Muscle of arm (tissue), 12 donors: ENCODE measurements around the gene NUMA1. TPM values are rescaled to one million over a fixed set of nuclear protein-coding genes. Genes with fewer than 3 reads are reported as not detected.

Source experiments
- DNase-seq: peaks from one replicate; pipeline ENCODE4 v3.0.0-alpha.2; 2013
- polyA plus RNA-seq, 12 donors: library from polyadenylated mRNA; unstranded; fragments of 120-200 nt; gene quantifications; one replicate each; pipeline ENCODE4 v1.2.1, GENCODE V29; 2013; ENCODE audit not compliant: insufficient read length in 12 of 12

NUMA1 gene
- polyA plus RNA-seq, 12 donors, result 137 to 283 (median 169) TPM; not detected in 1

- no peak for DNase-seq
These were observed 12.7 kb downstream of the NUMA1 start for GRCh38 chr11:72067676-72068075.

GRCh38 chr11:72067266-72067665 lies 13.1 kb downstream of the NUMA1 start:
- DNase-seq, result no peak

- DNase-seq, result no peak
These were observed 13.5 kb downstream of the NUMA1 start for GRCh38 chr11:72066855-72067254.

GRCh38 chr11:72061739-72062396 lies 18.5 kb downstream of the NUMA1 start:
- no peak for DNase-seq

- DNase-seq, result no peak
These were observed 21.8 kb downstream of the NUMA1 start for GRCh38 chr11:72058416-72059034.

GRCh38 chr11:72048766-72049460 lies 31.4 kb downstream of the NUMA1 start:
- no peak for DNase-seq

GRCh38 chr11:72045849-72046248 lies 34.5 kb downstream of the NUMA1 start:
- peak; percentile 39 for DNase-seq

- no peak for DNase-seq
These were observed 38.1 kb downstream of the NUMA1 start for GRCh38 chr11:72042064-72042745.

- DNase-seq, result peak; percentile 88
These were observed 38.8 kb downstream of the NUMA1 start for GRCh38 chr11:72041364-72042063.

GRCh38 chr11:72040491-72041363 lies 39.6 kb downstream of the NUMA1 start:
- peak; percentile 98 for DNase-seq

GRCh38 chr11:72039856-72040401 lies 40.4 kb downstream of the NUMA1 start:
- DNase-seq, result peak; percentile 21

GRCh38 chr11:72039031-72039855 lies 41.1 kb downstream of the NUMA1 start:
- peak; percentile 31 for DNase-seq

GRCh38 chr11:72038491-72038890 lies 41.9 kb downstream of the NUMA1 start:
- peak; percentile 81 for DNase-seq

- peak; percentile 46 for DNase-seq
These were observed 42.6 kb downstream of the NUMA1 start for GRCh38 chr11:72037554-72038311.

GRCh38 chr11:72036687-72037086 lies 43.7 kb downstream of the NUMA1 start:
- no peak for DNase-seq

- peak; percentile 40 for DNase-seq
These were observed 49.8 kb downstream of the NUMA1 start for GRCh38 chr11:72030472-72031045.

- no peak for DNase-seq
These were observed 54.3 kb downstream of the NUMA1 start for GRCh38 chr11:72026090-72026489.

GRCh38 chr11:72024069-72024754 lies 56.1 kb downstream of the NUMA1 start:
- DNase-seq, result no peak
